ENCODE measurements around the gene CIB4. TPM values are rescaled to one million over a fixed set of nuclear protein-coding genes. Genes with fewer than 3 reads are reported as not detected.

Gene CIB4
- not detected in 2 replicates for total RNA-seq

DNA sequence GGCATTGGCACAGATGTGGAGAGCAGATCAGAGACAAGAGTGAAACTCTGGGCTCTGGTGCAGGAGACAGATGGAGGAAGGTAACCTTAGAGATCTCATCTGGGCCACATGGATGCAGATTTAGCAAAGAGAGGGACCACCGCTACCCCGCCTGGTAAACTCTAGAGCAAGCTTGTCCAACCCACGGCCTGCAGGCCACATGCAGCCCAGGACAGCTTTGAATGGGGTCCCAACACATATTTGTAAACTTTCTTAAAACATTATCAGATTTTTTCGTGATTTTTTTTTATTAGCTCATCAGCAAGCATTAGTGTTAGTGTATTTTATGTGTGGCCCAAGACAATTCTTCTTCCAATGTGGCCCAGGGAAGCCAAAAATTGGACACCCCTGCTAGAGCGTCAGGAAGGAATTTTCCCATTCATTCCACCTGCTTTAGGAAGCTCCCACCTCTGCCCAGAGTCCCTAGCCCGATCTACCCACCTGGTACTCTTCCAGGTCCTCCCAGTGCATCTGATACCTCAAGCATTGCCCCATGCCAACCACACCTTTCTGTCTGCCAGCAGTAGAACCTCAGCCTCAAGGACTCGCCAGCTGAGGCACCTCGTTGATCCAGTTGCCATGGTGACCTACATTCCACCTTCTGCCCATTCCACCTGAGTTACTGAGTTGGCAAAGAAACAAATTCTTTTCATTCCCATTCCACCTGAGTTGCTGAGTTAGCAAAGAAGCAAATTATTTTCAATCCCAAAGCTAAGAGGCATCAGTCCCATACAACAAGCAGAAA is at the start of gene CIB4:
CIB4 (minus strand) TSS at position 586 of the 784 bp plus-strand sequence; CDS start at position 534, 52 bp downstream.

Other genes with a start within 250 kb of the CIB4 start
- not detected in 2 replicates for gene DRC1, start 239.4 kb downstream of the CIB4 start, total RNA-seq
- gene OTOF, start 163.2 kb downstream of the CIB4 start, total RNA-seq = under 0.01 and 0.14 TPM in 2 replicates
- gene KCNK3, start 51.4 kb upstream of the CIB4 start, total RNA-seq = 0.18 and 0.28 TPM in 2 replicates
- gene SLC35F6, start 122.9 kb upstream of the CIB4 start, total RNA-seq = 30.0 and 30.4 TPM in 2 replicates
- 1.00 and 1.5 TPM in 2 replicates for gene CENPA, start 144.7 kb upstream of the CIB4 start, total RNA-seq
- not detected in 2 replicates for gene DPYSL5, start 206.8 kb upstream of the CIB4 start, total RNA-seq